Skeletal muscle cell (primary cell): ENCODE results near the gene VAV2.

Experiments
- DNase-seq: peaks from one replicate; pipeline ENCODE4 v3.0.0-alpha.2; 2010; ENCODE audit warnings: low read depth
- H3K4me3 ChIP-seq: 2 replicates; pipeline ENCODE4 v1.5.1; 2011; ENCODE audit warnings: low read depth, mild to moderate bottlenecking, control low read depth, low read length, moderate library complexity

VAV2 gene

GRCh38 chr9:133986774-133987445 is 5.2 kb downstream of the VAV2 start:
- H3K4me3 ChIP-seq: no peak overlapping the region
- DNase-seq: no peak

- H3K4me3 ChIP-seq: no peak overlapping the region
- DNase-seq: no peak
Measured at GRCh38 chr9:133986061-133986460, 6.1 kb downstream of the VAV2 start.

GRCh38 chr9:133982971-133983720 is 9.0 kb downstream of the VAV2 start:
- no peak for DNase-seq

GRCh38 chr9:133981958-133982681 is 10.0 kb downstream of the VAV2 start:
- no peak for DNase-seq
- no peak overlapping the region for H3K4me3 ChIP-seq

More at GRCh38 chr9:133982971-133983720, 9.0 kb downstream of the VAV2 start:
- no peak overlapping the region for H3K4me3 ChIP-seq

- DNase-seq: no peak
- H3K4me3 ChIP-seq: no peak overlapping the region
Measured at GRCh38 chr9:133981589-133981957, 10.6 kb downstream of the VAV2 start.

GRCh38 chr9:133980864-133981588 is 11.1 kb downstream of the VAV2 start:
- no peak overlapping the region for H3K4me3 ChIP-seq
- no peak for DNase-seq

GRCh38 chr9:133979921-133980863 is 11.9 kb downstream of the VAV2 start:
- H3K4me3 ChIP-seq: no peak overlapping the region

GRCh38 chr9:133979273-133979920 is 12.7 kb downstream of the VAV2 start:
- no peak for DNase-seq
- H3K4me3 ChIP-seq: no peak overlapping the region

More at GRCh38 chr9:133979921-133980863, 11.9 kb downstream of the VAV2 start:
- no peak for DNase-seq

GRCh38 chr9:133978899-133979272 is 13.2 kb downstream of the VAV2 start:
- DNase-seq: no peak
- H3K4me3 ChIP-seq: no peak overlapping the region

- DNase-seq: no peak
- H3K4me3 ChIP-seq: no peak overlapping the region
Measured at GRCh38 chr9:133978226-133978898, 13.8 kb downstream of the VAV2 start.

- no peak for DNase-seq
- H3K4me3 ChIP-seq: no peak overlapping the region
Measured at GRCh38 chr9:133977421-133978201, 14.5 kb downstream of the VAV2 start.

- DNase-seq: no peak
- no peak overlapping the region for H3K4me3 ChIP-seq
Measured at GRCh38 chr9:133976887-133977286, 15.2 kb downstream of the VAV2 start.

- H3K4me3 ChIP-seq: no peak overlapping the region
- no peak for DNase-seq
Measured at GRCh38 chr9:133976191-133976861, 15.8 kb downstream of the VAV2 start.

GRCh38 chr9:133975511-133975910 is 16.6 kb downstream of the VAV2 start:
- H3K4me3 ChIP-seq: no peak overlapping the region
- no peak for DNase-seq

GRCh38 chr9:133974631-133975341 is 17.3 kb downstream of the VAV2 start:
- DNase-seq: no peak
- H3K4me3 ChIP-seq: no peak overlapping the region
